GM12801 (cell line): ENCODE measurements around the gene TF.

Experiments
- TF ChIP-seq, protein P1 (sequence below): IDR thresholded peaks from one replicate; pipeline ENCODE4 v1.5.1; 2011; ENCODE audit warnings: control low read depth; ENCODE audit not compliant: insufficient read length; ENCODE audit errors: extremely low read depth

The TF gene

GRCh38 chr3:133754973-133755828 is 9.0 kb downstream of the TF start:
- TF ChIP-seq, protein P1, sequence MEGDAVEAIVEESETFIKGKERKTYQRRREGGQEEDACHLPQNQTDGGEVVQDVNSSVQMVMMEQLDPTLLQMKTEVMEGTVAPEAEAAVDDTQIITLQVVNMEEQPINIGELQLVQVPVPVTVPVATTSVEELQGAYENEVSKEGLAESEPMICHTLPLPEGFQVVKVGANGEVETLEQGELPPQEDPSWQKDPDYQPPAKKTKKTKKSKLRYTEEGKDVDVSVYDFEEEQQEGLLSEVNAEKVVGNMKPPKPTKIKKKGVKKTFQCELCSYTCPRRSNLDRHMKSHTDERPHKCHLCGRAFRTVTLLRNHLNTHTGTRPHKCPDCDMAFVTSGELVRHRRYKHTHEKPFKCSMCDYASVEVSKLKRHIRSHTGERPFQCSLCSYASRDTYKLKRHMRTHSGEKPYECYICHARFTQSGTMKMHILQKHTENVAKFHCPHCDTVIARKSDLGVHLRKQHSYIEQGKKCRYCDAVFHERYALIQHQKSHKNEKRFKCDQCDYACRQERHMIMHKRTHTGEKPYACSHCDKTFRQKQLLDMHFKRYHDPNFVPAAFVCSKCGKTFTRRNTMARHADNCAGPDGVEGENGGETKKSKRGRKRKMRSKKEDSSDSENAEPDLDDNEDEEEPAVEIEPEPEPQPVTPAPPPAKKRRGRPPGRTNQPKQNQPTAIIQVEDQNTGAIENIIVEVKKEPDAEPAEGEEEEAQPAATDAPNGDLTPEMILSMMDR = no peak

GRCh38 chr3:133756716-133757694 is 10.8 kb downstream of the TF start:
- TF ChIP-seq, protein P1 = no peak

DNA sequence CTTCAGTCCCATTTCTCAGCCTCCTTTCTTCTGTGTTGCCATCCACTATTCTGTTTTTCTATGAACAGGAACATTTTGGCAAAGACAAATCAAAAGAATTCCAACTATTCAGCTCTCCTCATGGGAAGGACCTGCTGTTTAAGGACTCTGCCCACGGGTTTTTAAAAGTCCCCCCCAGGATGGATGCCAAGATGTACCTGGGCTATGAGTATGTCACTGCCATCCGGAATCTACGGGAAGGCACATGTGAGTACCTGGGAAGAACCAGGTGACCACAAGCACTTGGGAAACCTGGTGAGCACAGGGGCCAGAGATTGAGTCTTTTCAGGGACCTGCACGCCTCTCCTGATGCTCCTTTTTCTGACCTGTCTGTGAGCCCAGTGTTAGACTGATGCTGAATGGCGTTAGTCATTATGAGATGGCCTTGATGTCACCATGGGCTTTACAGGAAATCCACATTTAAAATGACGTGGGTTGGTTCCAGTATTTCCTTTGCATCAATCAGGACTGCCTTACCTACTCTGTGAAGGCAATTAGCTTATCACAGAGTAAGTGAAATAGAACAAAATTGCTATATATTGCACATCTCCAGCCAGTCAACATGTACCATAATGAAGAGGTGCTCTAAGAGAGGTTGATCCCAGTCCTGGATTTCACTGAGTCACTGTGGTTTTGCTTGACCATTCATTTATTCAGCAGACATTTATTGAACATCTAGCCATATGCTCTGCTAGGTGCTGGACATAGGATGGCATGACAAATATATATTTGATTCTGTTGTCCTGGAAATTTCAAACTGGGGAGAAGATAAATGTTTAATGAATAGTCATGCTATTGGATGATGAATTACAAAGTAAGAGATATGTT is 11.7 kb downstream of the TF start:
- TF ChIP-seq, protein P1 = no peak

GRCh38 chr3:133758568-133758928 is 12.4 kb downstream of the TF start:
- TF ChIP-seq, protein P1 = no peak

- TF ChIP-seq, protein P1 = no peak
Measured at GRCh38 chr3:133758964-133759739, 13.0 kb downstream of the TF start.

GRCh38 chr3:133759740-133760305 is 13.6 kb downstream of the TF start:
- TF ChIP-seq, protein P1 = no peak
